OCI-LY1 (cell line): ENCODE data around the gene AATK.

Experiments used
- H2AFZ ChIP-seq: fragments of 200-600 bp; sonication (generic), shearing (Covaris generic); 2 replicates; pipeline ENCODE4 v1.6.0; 2014; ENCODE audit warnings: antibody characterized with exemption, mild to moderate bottlenecking, low read length
- H3F3A ChIP-seq: fragments of 200-600 bp; sonication (generic), shearing (Covaris generic); 2 replicates; pipeline ENCODE4 v1.6.0; 2014; ENCODE audit warnings: mild to moderate bottlenecking, antibody characterized with exemption, low read length, moderate library complexity; ENCODE audit not compliant: insufficient read depth
- H3K27ac ChIP-seq: fragments of 200-600 bp; sonication (generic); 2 replicates; pipeline ENCODE4 v1.5.1; 2014; ENCODE audit warnings: low read length, mixed run types, mild to moderate bottlenecking, low read depth; ENCODE audit not compliant: poor library complexity, severe bottlenecking
- H3K27me3 ChIP-seq: fragments of 200-600 bp; sonication (generic); 2 replicates; pipeline ENCODE4 v1.6.0; 2014; ENCODE audit warnings: antibody characterized with exemption, mild to moderate bottlenecking, low read length, moderate library complexity; ENCODE audit not compliant: insufficient read depth
- H3K36me3 ChIP-seq: fragments of 200-600 bp; sonication (generic); 2 replicates; pipeline ENCODE4 v1.6.1; 2014; ENCODE audit warnings: mild to moderate bottlenecking, antibody characterized with exemption, low read length, moderate library complexity, mixed read lengths; ENCODE audit not compliant: insufficient read depth
- H3K4me1 ChIP-seq: fragments of 200-600 bp; sonication (generic); 2 replicates; pipeline ENCODE4 v1.5.1; 2014; ENCODE audit warnings: mild to moderate bottlenecking, low read length, moderate library complexity; ENCODE audit not compliant: insufficient read depth, severe bottlenecking
- H3K4me2 ChIP-seq: fragments of 200-600 bp; sonication (generic), shearing (Covaris generic); 2 replicates; pipeline ENCODE4 v1.6.1; 2014; ENCODE audit warnings: low read length
- H3K4me3 ChIP-seq: fragments of 200-600 bp; sonication (generic); 2 replicates; pipeline ENCODE4 v1.5.1; 2014; ENCODE audit warnings: low read length, low read depth, mild to moderate bottlenecking, mixed read lengths; ENCODE audit not compliant: poor library complexity, severe bottlenecking
- H3K79me2 ChIP-seq: fragments of 200-600 bp; shearing (Covaris generic); 2 replicates; pipeline ENCODE4 v1.6.1; 2016; ENCODE audit warnings: mixed run types, low read length, mixed read lengths; ENCODE audit not compliant: insufficient read depth
- H3K9ac ChIP-seq: fragments of 200-600 bp; sonication (generic), shearing (Covaris generic); 2 replicates; pipeline ENCODE4 v1.6.1; 2014; ENCODE audit warnings: mild to moderate bottlenecking, low read length, mixed read lengths
- H3K9me2 ChIP-seq: fragments of 200-600 bp; sonication (generic), shearing (Covaris generic); 2 replicates; pipeline ENCODE4 v1.6.1; 2014; ENCODE audit warnings: low read depth, mild to moderate bottlenecking, low read length, mixed read lengths
- H3K9me3 ChIP-seq: fragments of 200-600 bp; shearing (Covaris generic); 2 replicates; pipeline ENCODE4 v1.6.1; 2014; ENCODE audit warnings: low read length, mixed read lengths
- H4K20me1 ChIP-seq: fragments of 200-600 bp; sonication (generic), shearing (Covaris generic); 2 replicates; pipeline ENCODE4 v1.6.0; 2016; ENCODE audit warnings: mild to moderate bottlenecking, low read length; ENCODE audit not compliant: insufficient read depth
- EZH2 ChIP-seq: fragments of 200-600 bp; sonication (generic), shearing (Covaris generic); IDR thresholded peaks from 2 replicates; pipeline ENCODE4 v1.8.0; 2017; ENCODE audit warnings: borderline replicate concordance, mixed run types, mild to moderate bottlenecking, antibody characterized with exemption, low read length, moderate library complexity, mixed read lengths
- TF ChIP-seq, protein P1 (sequence below): fragments of 200-600 bp; sonication (generic), shearing (Covaris generic); IDR thresholded peaks from 2 replicates; pipeline ENCODE4 v1.5.1; 2017; ENCODE audit warnings: mild to moderate bottlenecking, antibody characterized with exemption, low read length, moderate library complexity, mixed read lengths

Gene AATK

DNA sequence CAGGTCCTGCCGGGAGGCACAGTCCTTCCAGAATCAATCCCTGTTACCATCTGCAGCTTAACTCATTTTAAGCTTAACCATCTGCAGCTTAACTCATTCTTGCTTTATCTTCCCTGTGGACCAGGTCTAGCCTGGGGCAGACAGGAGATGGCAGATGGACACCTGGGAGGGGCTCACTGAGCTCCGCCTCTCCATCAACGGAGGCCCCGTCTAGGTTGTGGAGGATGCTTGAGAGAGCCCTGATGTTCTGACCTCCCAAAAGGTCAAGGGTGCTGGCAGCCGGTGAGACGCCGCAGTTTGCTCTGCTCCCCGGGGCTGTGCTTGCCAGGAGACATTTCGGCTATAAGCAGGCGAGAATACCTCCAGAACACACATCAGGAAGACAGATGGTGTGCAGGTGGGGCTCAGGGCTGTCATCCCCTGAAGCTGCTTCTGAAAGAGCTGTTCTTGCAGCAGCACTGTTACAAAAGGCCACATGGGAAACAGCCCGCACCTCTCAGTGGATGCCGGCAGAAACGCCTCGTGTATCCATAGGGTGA lies 89.8 kb downstream of the AATK start:
- Histone ChIP-seq H3K4me3 (no peak overlapping the region), H3K9ac (no peak overlapping the region), H3K27ac (no peak overlapping the region), H3F3A (no peaks in the 10 kb centered on the region), H3K4me1 (no peaks in the 10 kb centered on the region), H4K20me1 (no peaks in the 10 kb centered on the region), H2AFZ (no peak overlapping the region), H3K4me2 (no peak overlapping the region), H3K9me3 (no peaks in the 10 kb centered on the region), H3K27me3 (no peaks in the 10 kb centered on the region; the same call in 1 of the 2 replicates), H3K36me3 (no peaks in the 10 kb centered on the region), H3K79me2 (no peaks in the 10 kb centered on the region), H3K9me2 (no peaks in the 10 kb centered on the region)
- TF ChIP-seq, protein P1, sequence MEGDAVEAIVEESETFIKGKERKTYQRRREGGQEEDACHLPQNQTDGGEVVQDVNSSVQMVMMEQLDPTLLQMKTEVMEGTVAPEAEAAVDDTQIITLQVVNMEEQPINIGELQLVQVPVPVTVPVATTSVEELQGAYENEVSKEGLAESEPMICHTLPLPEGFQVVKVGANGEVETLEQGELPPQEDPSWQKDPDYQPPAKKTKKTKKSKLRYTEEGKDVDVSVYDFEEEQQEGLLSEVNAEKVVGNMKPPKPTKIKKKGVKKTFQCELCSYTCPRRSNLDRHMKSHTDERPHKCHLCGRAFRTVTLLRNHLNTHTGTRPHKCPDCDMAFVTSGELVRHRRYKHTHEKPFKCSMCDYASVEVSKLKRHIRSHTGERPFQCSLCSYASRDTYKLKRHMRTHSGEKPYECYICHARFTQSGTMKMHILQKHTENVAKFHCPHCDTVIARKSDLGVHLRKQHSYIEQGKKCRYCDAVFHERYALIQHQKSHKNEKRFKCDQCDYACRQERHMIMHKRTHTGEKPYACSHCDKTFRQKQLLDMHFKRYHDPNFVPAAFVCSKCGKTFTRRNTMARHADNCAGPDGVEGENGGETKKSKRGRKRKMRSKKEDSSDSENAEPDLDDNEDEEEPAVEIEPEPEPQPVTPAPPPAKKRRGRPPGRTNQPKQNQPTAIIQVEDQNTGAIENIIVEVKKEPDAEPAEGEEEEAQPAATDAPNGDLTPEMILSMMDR = no peak
- no peak for TF ChIP-seq EZH2

DNA sequence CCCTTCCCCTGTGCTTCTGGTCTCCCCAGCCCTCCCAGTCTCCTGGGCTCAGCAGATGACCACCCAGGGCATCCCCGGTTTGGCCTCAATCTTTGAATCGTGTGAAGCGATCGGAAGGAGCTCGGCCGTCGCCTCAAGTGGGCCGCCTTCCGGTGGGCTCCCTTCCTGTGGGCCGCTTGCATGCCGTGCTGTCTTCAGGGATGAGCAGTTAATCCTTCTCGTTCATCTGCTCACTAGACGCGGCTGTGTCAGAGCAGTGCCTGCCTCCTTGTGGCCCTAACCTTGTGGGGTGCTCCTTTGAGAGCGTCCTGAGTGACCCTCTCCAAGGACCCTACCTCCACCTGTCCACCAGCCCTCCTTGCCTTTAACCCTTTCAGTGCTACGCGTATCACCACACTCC lies 90.7 kb downstream of the AATK start:
- Histone ChIP-seq H3K4me2 (no peak overlapping the region), H3F3A (no peaks in the 10 kb centered on the region), H3K27ac (no peak overlapping the region), H4K20me1 (no peaks in the 10 kb centered on the region), H3K9me3 (no peaks in the 10 kb centered on the region), H3K9ac (no peak overlapping the region), H3K4me3 (no peak overlapping the region), H3K79me2 (no peaks in the 10 kb centered on the region), H3K9me2 (no peaks in the 10 kb centered on the region), H2AFZ (no peak overlapping the region), H3K36me3 (no peaks in the 10 kb centered on the region), H3K27me3 (peaks cover 2% of the 10 kb centered on the region; the same call in 1 of the 2 replicates), H3K4me1 (no peaks in the 10 kb centered on the region)
- TF ChIP-seq, protein P1 = no peak
- TF ChIP-seq EZH2 = no peak

DNA sequence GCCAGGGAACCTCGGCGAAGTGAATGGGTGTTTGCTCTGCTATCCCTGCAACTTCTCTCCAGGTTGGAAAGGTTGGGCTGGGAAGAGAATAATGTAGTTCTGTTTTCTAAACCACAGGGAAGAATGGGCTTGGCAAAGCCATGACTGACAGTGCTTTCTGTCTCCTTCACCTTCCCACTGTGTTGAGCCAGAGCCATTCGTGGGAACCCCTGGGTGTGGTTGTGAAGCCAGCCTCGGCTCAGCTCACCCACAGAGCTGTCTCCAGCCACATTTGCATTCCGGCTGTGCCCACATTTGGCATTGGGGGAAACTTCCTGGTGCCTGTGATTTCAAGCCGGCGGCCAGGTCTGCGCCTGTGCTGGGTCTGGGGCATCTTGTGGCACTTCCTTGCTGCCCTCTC lies 91.1 kb downstream of the AATK start:
- Histone ChIP-seq H3K36me3 (no peaks in the 10 kb centered on the region), H3K4me3 (no peak overlapping the region), H3K27me3 (peaks cover 6% of the 10 kb centered on the region; the same call in 1 of the 2 replicates), H3K4me1 (no peaks in the 10 kb centered on the region), H4K20me1 (no peaks in the 10 kb centered on the region), H3K9ac (no peak overlapping the region), H3F3A (no peaks in the 10 kb centered on the region), H2AFZ (no peak overlapping the region), H3K27ac (no peak overlapping the region), H3K79me2 (no peaks in the 10 kb centered on the region), H3K9me3 (no peaks in the 10 kb centered on the region), H3K4me2 (no peak overlapping the region), H3K9me2 (no peaks in the 10 kb centered on the region)
- TF ChIP-seq, protein P1 = no peak
- TF ChIP-seq EZH2 = no peak
